ENCODE data around the gene PER3. TPM values are rescaled to one million over a fixed set of nuclear protein-coding genes. Genes with fewer than 3 reads are reported as not detected.
A peak's percentile ranks its signal among the peaks of the same experiment; 100 is the strongest.

The PER3 gene
- polyA plus RNA-seq (ENCODE audit: insufficient read length in 4 of 4) = 10 to 100 TPM; 11.5 to 16.5 (median 14.3) TPM

DNA sequence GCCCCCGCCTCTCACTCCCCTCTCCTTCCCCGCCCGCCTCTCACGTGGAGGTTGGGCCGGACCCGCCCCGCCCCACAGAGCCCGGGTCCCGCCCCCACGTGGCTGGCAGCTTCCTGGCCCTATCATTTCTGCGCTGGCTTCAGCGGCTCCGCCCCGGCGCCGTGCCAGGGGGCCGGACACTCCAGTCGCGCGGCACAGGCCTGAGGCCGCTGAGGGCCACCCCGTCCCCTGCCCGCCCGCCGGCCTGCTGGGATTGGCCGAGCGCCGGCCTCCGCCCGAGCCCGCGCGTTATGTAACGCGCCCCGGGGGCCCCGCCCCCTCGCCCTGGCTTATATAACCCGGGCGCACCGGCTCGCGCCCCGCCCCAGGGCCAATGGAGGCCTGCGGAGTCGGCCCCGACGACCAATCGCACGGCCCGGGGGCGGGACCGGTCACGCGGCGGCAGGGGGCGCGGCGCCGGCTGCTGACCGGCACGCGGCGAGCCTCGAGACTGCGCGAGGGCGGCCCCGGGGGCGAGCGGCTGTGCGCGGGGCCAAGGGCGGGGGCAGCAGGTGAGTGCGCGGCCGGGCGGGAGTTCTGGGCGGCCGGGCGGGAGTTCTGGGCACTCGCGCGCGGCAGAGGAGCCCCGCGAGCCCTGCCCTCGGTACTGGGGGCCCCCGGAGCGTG is at the start of gene PER3:
PER3 (plus strand) TSS at position 466 of the 666 bp plus-strand sequence. CDS start 587 bp downstream, outside the sequence.
- DNase-seq (ENCODE audit: low read depth in 4 of 4, low spot score in 2 of 4) = peak; percentile 78 to 93 (median 90)

GRCh38 chr1:7738044-7738443 is 46.0 kb upstream of the PER3 start:
- DNase-seq (ENCODE audit: low read depth in 4 of 4, low spot score in 2 of 4) = no peak

- DNase-seq (ENCODE audit: low read depth in 4 of 4, low spot score in 2 of 4) = no peak
Measured at GRCh38 chr1:7743346-7743745, 40.7 kb upstream of the PER3 start.

GRCh38 chr1:7744882-7745281 is 39.2 kb upstream of the PER3 start:
- DNase-seq (ENCODE audit: low read depth in 4 of 4, low spot score in 2 of 4) = no peak

GRCh38 chr1:7745783-7746182 is 38.3 kb upstream of the PER3 start:
- no peak for DNase-seq (ENCODE audit: low read depth in 4 of 4, low spot score in 2 of 4)

- no peak for DNase-seq (ENCODE audit: low read depth in 4 of 4, low spot score in 2 of 4)
Measured at GRCh38 chr1:7747605-7748004, 36.5 kb upstream of the PER3 start.

- no peak for DNase-seq (ENCODE audit: low read depth in 4 of 4, low spot score in 2 of 4)
Measured at GRCh38 chr1:7749126-7749525, 35.0 kb upstream of the PER3 start.

DNA sequence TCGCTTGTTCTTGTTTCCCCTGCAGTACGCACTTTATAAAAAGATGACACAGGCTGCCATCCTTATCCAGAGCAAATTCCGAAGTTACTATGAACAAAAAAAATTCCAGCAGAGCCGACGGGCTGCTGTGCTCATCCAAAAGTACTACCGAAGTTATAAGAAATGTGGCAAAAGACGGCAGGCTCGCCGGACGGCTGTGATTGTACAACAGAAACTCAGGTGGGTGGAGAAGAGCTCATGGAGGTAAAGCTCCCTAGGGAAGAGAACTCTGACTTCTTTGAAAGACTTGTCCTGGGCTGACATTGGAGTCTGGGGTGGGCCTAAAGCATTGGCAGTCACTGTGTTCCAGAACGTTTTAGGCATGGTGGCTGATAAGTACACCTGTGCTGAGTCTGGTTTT is 32.9 kb upstream of the PER3 start:
- no peak for DNase-seq (ENCODE audit: low read depth in 4 of 4, low spot score in 2 of 4)

DNA sequence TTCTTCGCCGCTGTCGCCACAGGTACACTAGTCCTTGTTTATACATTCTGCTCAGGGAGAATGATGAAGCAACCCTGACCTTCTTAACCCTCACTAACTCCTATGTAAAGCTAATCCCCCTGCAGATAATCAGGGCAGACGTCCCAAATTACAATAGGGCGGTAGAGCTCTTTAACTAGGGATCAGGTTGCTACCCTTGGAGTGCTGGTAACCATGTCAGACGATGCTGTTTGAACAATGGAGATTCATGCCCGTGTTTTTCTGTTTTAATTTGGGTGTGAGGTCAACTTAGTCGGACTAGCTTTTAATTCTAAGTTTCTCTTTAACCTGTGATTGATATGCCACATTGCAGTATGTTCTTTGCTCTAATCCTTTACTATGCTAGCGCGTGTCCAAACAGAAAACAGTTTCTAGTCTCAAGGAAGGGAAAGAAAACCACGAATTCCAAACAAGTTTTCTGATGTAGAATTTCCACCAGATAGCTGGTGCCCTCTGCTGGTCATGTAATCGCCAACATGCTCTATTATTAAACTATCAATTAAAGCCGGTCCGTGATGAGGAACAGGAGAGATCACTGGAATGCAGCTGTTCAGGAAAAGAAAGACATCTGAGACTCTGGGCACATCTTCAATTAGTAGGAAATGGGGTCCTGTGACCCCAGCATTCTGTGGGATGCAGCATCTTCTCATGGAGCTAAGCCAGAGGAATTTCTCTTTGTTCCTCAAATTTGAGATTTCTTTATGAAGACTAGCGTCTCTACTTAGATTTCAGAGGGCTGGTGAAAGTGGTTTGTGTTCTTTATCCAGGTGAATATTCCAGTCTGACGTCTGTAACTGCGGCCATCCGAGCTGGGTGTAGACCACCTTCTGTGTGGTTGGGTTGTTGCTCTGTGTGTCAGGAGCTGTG is 31.3 kb upstream of the PER3 start:
- peak; percentile 71 to 82 (median 76) for DNase-seq (ENCODE audit: low read depth in 4 of 4, low spot score in 2 of 4)

DNA sequence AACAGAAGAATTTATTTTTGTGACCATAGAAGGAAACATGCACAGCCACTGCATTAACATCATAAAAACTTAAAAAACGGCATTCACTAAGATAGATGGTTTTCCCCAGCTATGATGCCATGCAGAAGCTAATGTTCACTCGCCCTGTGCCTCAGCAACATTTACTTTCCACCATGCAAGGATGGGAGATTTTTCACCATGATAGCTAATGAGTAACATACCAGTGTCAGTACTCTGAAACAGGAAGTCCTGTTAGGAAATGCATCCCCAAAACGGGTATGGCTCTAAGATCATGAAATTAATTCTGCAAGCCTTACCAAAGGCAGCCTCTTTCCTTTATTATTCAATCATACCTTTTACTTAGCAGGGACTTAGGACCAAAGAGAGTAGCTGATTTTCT is 30.4 kb upstream of the PER3 start:
- DNase-seq (ENCODE audit: low read depth in 4 of 4, low spot score in 2 of 4) = no peak

GRCh38 chr1:7754234-7754633 is 29.9 kb upstream of the PER3 start:
- no peak for DNase-seq (ENCODE audit: low read depth in 4 of 4, low spot score in 2 of 4)

- DNase-seq (ENCODE audit: low read depth in 4 of 4, low spot score in 2 of 4) = no peak
Measured at GRCh38 chr1:7755448-7755847, 28.6 kb upstream of the PER3 start.

GRCh38 chr1:7760245-7760644 is 23.8 kb upstream of the PER3 start:
- no peak for DNase-seq (ENCODE audit: low read depth in 4 of 4, low spot score in 2 of 4)

- no peak for DNase-seq (ENCODE audit: low read depth in 4 of 4, low spot score in 2 of 4)
Measured at GRCh38 chr1:7761103-7761502, 23.0 kb upstream of the PER3 start.

DNA sequence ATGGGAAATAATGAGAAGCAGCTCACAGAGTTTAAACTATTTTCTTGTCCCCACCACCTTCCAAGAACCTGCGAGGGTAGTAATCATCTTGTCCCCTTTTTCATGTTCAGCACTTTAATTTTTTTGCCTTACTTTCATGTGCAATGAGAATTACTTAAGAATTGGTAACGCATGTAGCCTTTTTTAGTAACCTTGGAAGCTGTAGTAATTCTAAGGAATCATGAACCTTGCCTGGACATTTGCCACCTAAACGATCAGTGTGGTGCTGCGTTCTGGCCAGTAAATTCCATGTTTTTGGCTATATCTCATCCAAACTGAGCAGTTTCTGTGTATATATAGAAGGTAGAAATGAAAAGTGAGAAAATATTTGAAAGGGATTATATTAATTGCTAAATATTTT is 16.9 kb upstream of the PER3 start:
- DNase-seq (ENCODE audit: low read depth in 4 of 4, low spot score in 2 of 4) = no peak

- DNase-seq (ENCODE audit: low read depth in 4 of 4, low spot score in 2 of 4) = no peak
Measured at GRCh38 chr1:7768583-7768982, 15.5 kb upstream of the PER3 start.

- DNase-seq (ENCODE audit: low read depth in 4 of 4, low spot score in 2 of 4) = no peak
Measured at GRCh38 chr1:7769673-7770412, 14.2 kb upstream of the PER3 start.

DNA sequence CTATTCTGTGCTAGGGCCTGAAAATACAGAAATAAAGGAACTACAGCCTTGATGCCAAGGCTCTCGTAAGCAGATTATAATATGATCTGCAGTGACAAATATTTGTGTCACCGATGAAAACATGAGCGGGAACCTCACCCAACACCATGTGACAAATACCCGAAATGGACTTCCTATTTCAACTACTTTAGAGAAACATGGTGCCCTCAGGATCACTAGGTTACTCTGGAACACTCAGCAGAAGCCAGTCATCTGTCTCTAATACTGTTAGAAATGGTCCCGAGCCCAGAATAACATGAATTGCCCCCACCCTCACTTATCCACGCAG is 13.5 kb upstream of the PER3 start:
- DNase-seq (ENCODE audit: low read depth in 4 of 4, low spot score in 2 of 4) = no peak

DNA sequence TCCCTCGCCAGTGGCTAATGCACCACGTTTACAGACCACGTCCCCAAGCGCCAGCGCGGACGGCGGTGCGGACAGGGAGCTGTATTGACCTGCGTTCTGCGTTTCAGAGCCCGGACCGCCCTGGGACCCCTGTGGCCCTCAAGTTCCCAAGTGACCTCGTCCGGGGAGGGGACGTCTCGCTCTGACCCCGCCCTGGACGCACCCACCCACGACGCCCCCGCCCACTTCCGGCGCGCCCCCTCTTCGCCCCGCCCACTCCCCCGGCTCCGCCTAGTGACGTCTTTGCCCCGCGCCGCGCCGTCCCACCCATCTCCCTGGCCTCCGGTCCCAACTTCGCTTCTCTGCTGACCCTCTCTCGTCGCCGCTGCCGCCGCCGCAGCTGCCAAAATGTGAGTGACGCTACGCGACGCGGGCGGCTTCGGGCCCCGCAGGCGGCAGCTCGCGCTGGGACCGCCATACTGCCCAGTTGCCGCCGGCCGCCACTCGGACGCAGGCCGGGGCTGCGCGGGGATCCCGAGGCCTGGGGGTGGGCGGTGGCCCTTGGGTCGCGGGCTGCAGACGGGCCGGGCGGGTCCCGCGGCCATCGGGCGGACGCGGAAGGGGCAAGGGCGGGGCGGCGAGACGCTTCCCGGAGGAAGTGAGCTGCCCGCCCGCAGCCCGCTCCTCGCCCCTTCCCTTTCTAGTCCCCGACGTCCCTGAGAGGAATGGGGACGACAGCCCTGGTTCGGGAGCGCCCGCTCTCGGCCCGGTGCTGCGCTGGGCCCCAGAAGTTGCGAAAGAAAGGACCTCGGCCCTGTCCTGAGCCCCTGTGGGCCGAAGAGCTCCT is 12.9 kb upstream of the PER3 start, which contains the start of gene VAMP3:
VAMP3 (plus strand) TSS at position 300 of the 826 bp plus-strand sequence; CDS start at position 388, 88 bp downstream.
- DNase-seq (ENCODE audit: low read depth in 4 of 4, low spot score in 2 of 4) = no peak

- DNase-seq (ENCODE audit: low read depth in 4 of 4, low spot score in 2 of 4) = no peak
Measured at GRCh38 chr1:7771823-7772299, 12.2 kb upstream of the PER3 start.
